Mononuclear cell (primary cell): Measurements from ENCODE around the gene CAPN2. TPM values are rescaled to one million over a fixed set of nuclear protein-coding genes. Genes with fewer than 3 reads are reported as not detected.

ENCODE experiments used
- H3K27me3 ChIP-seq: 2 replicates; pipeline ENCODE4 v1.6.0; 2011; ENCODE audit warnings: low read length, control low read depth; ENCODE audit not compliant: insufficient read depth
- H3K4me1 ChIP-seq: 2 replicates; pipeline ENCODE4 v1.5.1; 2011; ENCODE audit warnings: mild to moderate bottlenecking, low read length, control low read depth; ENCODE audit not compliant: insufficient read depth
- H3K4me3 ChIP-seq: 2 replicates; pipeline ENCODE4 v1.5.1; 2011; ENCODE audit warnings: mild to moderate bottlenecking, low read length, moderate library complexity
- H3K9me3 ChIP-seq: 2 replicates; pipeline ENCODE4 v1.5.1; 2011; ENCODE audit warnings: low read depth, mild to moderate bottlenecking, control low read depth, low read length
- total RNA-seq: library from RNA; depleted of rRNA; stranded (reverse); fragments of >200 nt; gene quantifications from one replicate; pipeline ENCODE4 v1.2.3, GENCODE V29; 2012

CAPN2 gene
- 146 TPM for total RNA-seq

- no peaks in the 10 kb centered on the region for H3K9me3 ChIP-seq
- H3K27me3 ChIP-seq: no peaks in the 10 kb centered on the region
- H3K4me1 ChIP-seq: peaks cover 51% of the 10 kb centered on the region
- H3K4me3 ChIP-seq: peak within 1 kb of the TSS; percentile 70
These were observed at the start of gene CAPN2 for GRCh38 chr1:223712194-223712849. Gene CAPN2, plus strand, starts transcription at chr1:223712539. Its CDS starts 102 bp downstream, at chr1:223712641.

- H3K4me1 ChIP-seq: no peaks in the 10 kb centered on the region
- H3K27me3 ChIP-seq: no peaks in the 10 kb centered on the region
- no peaks in the 10 kb centered on the region for H3K9me3 ChIP-seq
- no peak overlapping the region for H3K4me3 ChIP-seq
These were observed 49.4 kb upstream of the CAPN2 start for GRCh38 chr1:223662943-223663342.

- no peak overlapping the region for H3K4me3 ChIP-seq
- H3K4me1 ChIP-seq: no peaks in the 10 kb centered on the region
- no peaks in the 10 kb centered on the region for H3K9me3 ChIP-seq
- no peaks in the 10 kb centered on the region for H3K27me3 ChIP-seq
These were observed 48.2 kb upstream of the CAPN2 start for GRCh38 chr1:223664106-223664505.

GRCh38 chr1:223665592-223666312 is 46.6 kb upstream of the CAPN2 start, which contains the start of gene CAPN8:
Gene CAPN8, minus strand, starts transcription at chr1:223665701. Its CDS starts 55 bp downstream, at chr1:223665646.
- no peaks in the 10 kb centered on the region for H3K27me3 ChIP-seq
- H3K9me3 ChIP-seq: no peaks in the 10 kb centered on the region
- no peak within 1 kb of the TSS for H3K4me3 ChIP-seq
- H3K4me1 ChIP-seq: no peaks in the 10 kb centered on the region

- H3K27me3 ChIP-seq: no peaks in the 10 kb centered on the region
- H3K9me3 ChIP-seq: no peaks in the 10 kb centered on the region
- H3K4me1 ChIP-seq: no peaks in the 10 kb centered on the region
- no peak overlapping the region for H3K4me3 ChIP-seq
These were observed 44.7 kb upstream of the CAPN2 start for GRCh38 chr1:223667484-223668182.

- H3K27me3 ChIP-seq: no peaks in the 10 kb centered on the region
- no peak overlapping the region for H3K4me3 ChIP-seq
- H3K4me1 ChIP-seq: no peaks in the 10 kb centered on the region
- H3K9me3 ChIP-seq: no peaks in the 10 kb centered on the region
These were observed 43.1 kb upstream of the CAPN2 start for GRCh38 chr1:223669003-223669795.

- no peaks in the 10 kb centered on the region for H3K4me1 ChIP-seq
- H3K27me3 ChIP-seq: no peaks in the 10 kb centered on the region
- no peak overlapping the region for H3K4me3 ChIP-seq
- H3K9me3 ChIP-seq: no peaks in the 10 kb centered on the region
These were observed 41.7 kb upstream of the CAPN2 start for GRCh38 chr1:223670458-223671159.

GRCh38 chr1:223674119-223674890 is 38.0 kb upstream of the CAPN2 start:
- no peak overlapping the region for H3K4me3 ChIP-seq
- H3K9me3 ChIP-seq: no peaks in the 10 kb centered on the region
- H3K27me3 ChIP-seq: no peaks in the 10 kb centered on the region
- H3K4me1 ChIP-seq: no peaks in the 10 kb centered on the region

GRCh38 chr1:223678841-223679240 is 33.5 kb upstream of the CAPN2 start:
- H3K9me3 ChIP-seq: no peaks in the 10 kb centered on the region
- H3K27me3 ChIP-seq: peaks cover 3% of the 10 kb centered on the region
- no peaks in the 10 kb centered on the region for H3K4me1 ChIP-seq
- no peak overlapping the region for H3K4me3 ChIP-seq

GRCh38 chr1:223680188-223680587 is 32.2 kb upstream of the CAPN2 start:
- no peak overlapping the region for H3K4me3 ChIP-seq
- peaks cover 3% of the 10 kb centered on the region for H3K27me3 ChIP-seq
- H3K4me1 ChIP-seq: no peaks in the 10 kb centered on the region
- no peaks in the 10 kb centered on the region for H3K9me3 ChIP-seq

GRCh38 chr1:223682502-223682901 is 29.8 kb upstream of the CAPN2 start:
- Histone ChIP-seq H3K4me3 (no peak overlapping the region), H3K27me3 (peaks cover 3% of the 10 kb centered on the region), H3K9me3 (no peaks in the 10 kb centered on the region), H3K4me1 (no peaks in the 10 kb centered on the region)

- Histone ChIP-seq H3K27me3 (peaks cover 5% of the 10 kb centered on the region), H3K4me1 (no peaks in the 10 kb centered on the region), H3K4me3 (no peak overlapping the region), H3K9me3 (no peaks in the 10 kb centered on the region)
These were observed 28.5 kb upstream of the CAPN2 start for GRCh38 chr1:223683586-223684487.

GRCh38 chr1:223684488-223684792 is 27.9 kb upstream of the CAPN2 start:
- H3K27me3 ChIP-seq: peaks cover 5% of the 10 kb centered on the region
- H3K4me3 ChIP-seq: no peak overlapping the region
- no peaks in the 10 kb centered on the region for H3K4me1 ChIP-seq
- no peaks in the 10 kb centered on the region for H3K9me3 ChIP-seq
